Nephron progenitor cell (in vitro differentiated cells): Measurements from ENCODE around the gene DPP6.

Source experiments
- DNase-seq: peaks from one replicate; pipeline ENCODE4 v3.0.0; 2021
- H3K27ac Mint-ChIP-seq: 2 replicates; pipeline ENCODE4 v1.8.0; 2021; ENCODE audit warnings: mild to moderate bottlenecking, moderate library complexity, mixed read lengths
- H3K27me3 Mint-ChIP-seq: 2 replicates; pipeline ENCODE4 v1.8.0; 2021; ENCODE audit warnings: mild to moderate bottlenecking, low read depth, mixed read lengths; ENCODE audit not compliant: poor library complexity
- H3K36me3 Mint-ChIP-seq: 2 replicates; pipeline ENCODE4 v1.8.0; 2021; ENCODE audit warnings: low read depth, mixed read lengths
- H3K4me1 Mint-ChIP-seq: 2 replicates; pipeline ENCODE4 v1.8.0; 2021; ENCODE audit warnings: mixed read lengths
- H3K4me3 Mint-ChIP-seq: 2 replicates; pipeline ENCODE4 v1.8.0; 2021; ENCODE audit warnings: mild to moderate bottlenecking, moderate library complexity, mixed read lengths
- H3K9me3 Mint-ChIP-seq: 2 replicates; pipeline ENCODE4 v1.8.0; 2021; ENCODE audit warnings: mild to moderate bottlenecking, moderate library complexity, mixed read lengths
- TF ChIP-seq, protein P1 (sequence below): fragments of 200-600 bp; sonication (generic); IDR thresholded peaks from 2 replicates; pipeline ENCODE4 v1.5.0; 2021; ENCODE audit warnings: antibody characterized with exemption

Gene DPP6

DNA sequence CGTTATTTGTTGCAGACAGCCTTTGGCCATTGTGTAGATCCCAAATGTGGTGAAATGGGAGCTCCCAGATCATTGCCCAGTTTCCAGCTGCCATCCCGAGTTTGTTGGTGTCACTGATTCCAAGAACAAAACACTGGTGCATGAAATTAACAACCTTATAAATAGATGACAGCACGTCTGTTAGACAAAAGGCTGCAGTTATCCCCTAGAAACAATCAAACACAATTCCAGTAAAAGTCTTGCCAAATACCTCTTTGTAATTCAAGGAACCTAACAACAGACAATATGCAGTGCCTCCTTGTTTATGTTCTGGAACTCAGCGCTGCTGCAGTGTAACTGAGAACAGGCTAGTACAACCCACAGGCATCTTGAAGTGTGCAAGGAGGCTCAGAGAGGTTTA lies 546.2 kb downstream of the DPP6 start:
- Mint-ChIP-seq H3K9me3 (no peaks in the 10 kb centered on the region), H3K36me3 (no peaks in the 10 kb centered on the region), H3K27me3 (peaks cover 8% of the 10 kb centered on the region), H3K4me3 (no peak overlapping the region), H3K27ac (no peak overlapping the region), H3K4me1 (peaks cover 20% of the 10 kb centered on the region)
- DNase-seq, result no peak
- TF ChIP-seq, protein P1, sequence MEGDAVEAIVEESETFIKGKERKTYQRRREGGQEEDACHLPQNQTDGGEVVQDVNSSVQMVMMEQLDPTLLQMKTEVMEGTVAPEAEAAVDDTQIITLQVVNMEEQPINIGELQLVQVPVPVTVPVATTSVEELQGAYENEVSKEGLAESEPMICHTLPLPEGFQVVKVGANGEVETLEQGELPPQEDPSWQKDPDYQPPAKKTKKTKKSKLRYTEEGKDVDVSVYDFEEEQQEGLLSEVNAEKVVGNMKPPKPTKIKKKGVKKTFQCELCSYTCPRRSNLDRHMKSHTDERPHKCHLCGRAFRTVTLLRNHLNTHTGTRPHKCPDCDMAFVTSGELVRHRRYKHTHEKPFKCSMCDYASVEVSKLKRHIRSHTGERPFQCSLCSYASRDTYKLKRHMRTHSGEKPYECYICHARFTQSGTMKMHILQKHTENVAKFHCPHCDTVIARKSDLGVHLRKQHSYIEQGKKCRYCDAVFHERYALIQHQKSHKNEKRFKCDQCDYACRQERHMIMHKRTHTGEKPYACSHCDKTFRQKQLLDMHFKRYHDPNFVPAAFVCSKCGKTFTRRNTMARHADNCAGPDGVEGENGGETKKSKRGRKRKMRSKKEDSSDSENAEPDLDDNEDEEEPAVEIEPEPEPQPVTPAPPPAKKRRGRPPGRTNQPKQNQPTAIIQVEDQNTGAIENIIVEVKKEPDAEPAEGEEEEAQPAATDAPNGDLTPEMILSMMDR, result no peak

DNA sequence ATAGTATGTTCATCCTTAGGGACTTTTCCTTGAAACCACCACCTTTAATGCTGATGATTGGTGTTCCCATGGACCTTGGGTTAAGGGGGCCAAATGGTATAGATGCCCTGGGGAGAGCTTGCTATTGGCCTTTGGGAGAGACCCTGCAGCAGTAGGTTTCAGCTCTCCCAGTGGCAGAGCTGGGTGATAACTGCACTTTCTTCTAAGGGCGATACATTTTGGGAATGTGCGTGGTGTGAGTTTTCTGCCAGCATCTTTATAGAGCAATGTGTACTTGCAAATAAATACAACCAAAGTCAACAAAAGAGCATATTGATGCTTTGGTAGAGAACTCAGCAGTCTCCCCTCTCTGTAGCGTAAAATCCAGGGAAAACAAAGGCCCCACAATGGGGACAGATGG lies 546.7 kb downstream of the DPP6 start:
- H3K9me3 Mint-ChIP-seq, result no peaks in the 10 kb centered on the region
- no peak for DNase-seq
- TF ChIP-seq, protein P1, result no peak
- H3K36me3 Mint-ChIP-seq, result no peaks in the 10 kb centered on the region
- H3K4me3 Mint-ChIP-seq, result no peak overlapping the region
- H3K4me1 Mint-ChIP-seq, result peaks cover 20% of the 10 kb centered on the region
- H3K27me3 Mint-ChIP-seq, result peaks cover 8% of the 10 kb centered on the region
- peak overlapping the region; percentile 36 for H3K27ac Mint-ChIP-seq

DNA sequence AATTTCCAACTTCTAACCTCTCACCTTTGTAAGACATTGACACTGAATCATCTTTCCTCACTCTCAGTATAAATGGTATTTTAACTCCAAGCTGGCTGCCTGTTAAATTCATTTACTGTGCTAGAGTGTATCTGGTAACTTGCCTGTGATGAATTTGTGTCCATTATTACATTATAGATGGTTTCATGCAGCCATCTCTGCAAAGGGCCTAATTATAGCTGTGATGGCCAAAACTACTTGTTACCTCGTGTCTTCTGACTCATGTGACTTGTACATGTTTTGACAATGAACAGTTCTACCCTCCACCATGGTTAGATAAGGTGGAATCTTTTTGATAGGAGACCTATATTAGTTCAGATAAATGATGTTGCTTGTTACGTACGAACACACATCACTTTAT lies 558.7 kb downstream of the DPP6 start:
- H3K27ac Mint-ChIP-seq, result no peak overlapping the region
- H3K27me3 Mint-ChIP-seq, result peaks cover 6% of the 10 kb centered on the region
- TF ChIP-seq, protein P1, result no peak
- H3K9me3 Mint-ChIP-seq, result no peaks in the 10 kb centered on the region
- DNase-seq, result no peak
- no peaks in the 10 kb centered on the region for H3K36me3 Mint-ChIP-seq
- H3K4me1 Mint-ChIP-seq, result no peaks in the 10 kb centered on the region
- H3K4me3 Mint-ChIP-seq, result no peak overlapping the region

DNA sequence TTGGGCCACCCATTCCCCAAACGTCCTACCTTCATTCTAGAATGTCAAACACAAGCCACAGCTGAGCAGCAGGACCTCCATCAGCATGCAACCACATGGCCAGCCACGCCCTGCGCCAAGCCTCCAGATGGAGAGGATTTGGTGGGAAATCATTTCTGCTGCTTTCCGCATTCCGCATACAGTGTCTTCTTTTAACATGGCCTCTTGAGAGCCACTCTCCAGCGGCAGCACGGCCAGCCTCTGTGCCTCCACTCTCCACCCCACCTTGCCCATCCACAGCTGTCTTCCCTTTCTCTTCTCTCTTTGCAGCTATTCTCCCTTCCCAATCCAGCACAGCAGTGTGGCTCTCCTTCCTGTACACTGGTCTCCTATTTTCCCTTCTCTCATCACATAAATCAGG lies 561.6 kb downstream of the DPP6 start:
- H3K27me3 Mint-ChIP-seq, result peaks cover 3% of the 10 kb centered on the region
- H3K36me3 Mint-ChIP-seq, result no peaks in the 10 kb centered on the region
- TF ChIP-seq, protein P1, result no peak
- peaks cover 3% of the 10 kb centered on the region for H3K9me3 Mint-ChIP-seq
- peaks cover 4% of the 10 kb centered on the region for H3K4me1 Mint-ChIP-seq
- no peak overlapping the region for H3K4me3 Mint-ChIP-seq
- no peak for DNase-seq
- no peak overlapping the region for H3K27ac Mint-ChIP-seq

DNA sequence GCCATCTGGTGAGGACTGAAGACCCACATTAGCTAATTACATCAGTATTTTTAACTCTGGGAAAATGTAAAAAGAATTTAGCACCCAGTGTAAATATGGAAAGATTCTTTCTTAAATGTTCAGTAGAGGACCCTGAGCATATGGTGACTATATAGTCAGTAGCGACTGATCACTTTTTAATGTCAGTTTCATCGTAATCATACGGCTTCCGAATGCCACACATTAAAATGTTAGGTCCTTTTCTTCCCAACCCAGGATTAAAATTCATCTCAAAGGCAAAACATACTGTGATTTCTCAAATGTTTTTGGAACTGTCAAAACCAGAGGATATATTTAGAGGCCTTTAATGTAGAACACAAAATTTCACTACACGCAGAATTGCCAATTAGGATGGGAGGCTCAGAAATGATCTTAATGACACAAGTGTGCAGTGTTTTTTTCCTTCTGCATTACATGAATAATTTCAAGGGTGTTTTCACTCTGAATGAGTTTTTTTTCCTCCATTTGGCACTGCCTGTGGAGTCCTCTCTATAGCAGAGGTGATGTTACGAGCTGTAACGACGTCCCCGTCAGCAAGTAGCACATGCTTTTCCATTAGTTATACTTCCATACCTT lies 568.0 kb downstream of the DPP6 start:
- Mint-ChIP-seq H3K27me3 (peaks cover 8% of the 10 kb centered on the region), H3K4me3 (no peak overlapping the region), H3K27ac (no peak overlapping the region), H3K4me1 (peaks cover 4% of the 10 kb centered on the region), H3K36me3 (no peaks in the 10 kb centered on the region), H3K9me3 (peaks cover 6% of the 10 kb centered on the region)
- TF ChIP-seq, protein P1, result no peak
- no peak for DNase-seq

DNA sequence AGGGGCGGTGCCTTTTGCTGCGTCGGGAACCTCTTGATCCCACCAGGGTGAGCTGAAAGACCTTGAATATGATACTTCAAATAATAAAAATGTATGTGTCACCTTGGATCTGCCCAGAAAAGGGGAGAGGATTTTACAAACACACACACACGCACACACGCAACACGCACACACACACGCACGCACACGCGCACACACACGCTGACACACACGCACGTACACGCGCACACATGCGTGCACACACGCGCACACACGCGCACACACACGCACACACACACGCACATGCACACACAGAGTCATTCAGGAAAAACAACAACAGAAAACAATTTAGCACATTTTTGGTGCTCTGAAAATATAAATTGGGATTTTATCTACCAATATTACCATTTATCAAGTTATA lies 571.2 kb downstream of the DPP6 start:
- TF ChIP-seq, protein P1, result no peak
- Mint-ChIP-seq H3K27me3 (peaks cover 12% of the 10 kb centered on the region), H3K9me3 (peaks cover 6% of the 10 kb centered on the region), H3K36me3 (no peaks in the 10 kb centered on the region), H3K4me1 (no peaks in the 10 kb centered on the region), H3K4me3 (no peak overlapping the region), H3K27ac (peak overlapping the region; percentile 17)
- DNase-seq, result no peak
